Measurements from ENCODE around the gene HTR4. TPM values are rescaled to one million over a fixed set of nuclear protein-coding genes. Genes with fewer than 3 reads are reported as not detected.
"Not testable (repeated sequence)": the region's sequence is repeated elsewhere in the genome, so short reads cannot be mapped to it uniquely, and the experiment has no call there.

The HTR4 gene
- total RNA-seq, 4 donors from 2014 or later: 0.21 TPM; not detected in 3

- peaks cover 0 to 5% (median 1%) of the 10 kb centered on the region in 4 donors for H3K9me3 ChIP-seq
- TF ChIP-seq EP300 (IDR thresholded peaks at IDR 0.05): no peak
- TF ChIP-seq CTCF (IDR thresholded peaks at IDR 0.05): no peak
- TF ChIP-seq POLR2A (IDR thresholded peaks at IDR 0.05): no peak
- no peak for DNase-seq (ENCODE audit: low spot score in 2 of 2)
- no peaks in the 10 kb centered on the region for H3K36me3 ChIP-seq
- H3K4me3 ChIP-seq: no peak overlapping the region
- no peak overlapping the region for H3K27ac ChIP-seq
- peaks cover 0 to 16% (median 4%) of the 10 kb centered on the region in 4 donors for H3K4me1 ChIP-seq
- no peaks in the 10 kb centered on the region for H3K27me3 ChIP-seq
- WGBS, 2 donors: 86 to 88% methylated on average over 1 of the region's 1 CpG
Measured at GRCh38 chr5:148540647-148541046, 113.7 kb downstream of the HTR4 start.

GRCh38 chr5:148539851-148540250 lies 114.5 kb downstream of the HTR4 start:
- peaks cover 0 to 5% (median 1%) of the 10 kb centered on the region in 4 donors for H3K9me3 ChIP-seq
- no peak for DNase-seq (ENCODE audit: low spot score in 2 of 2)
- no peaks in the 10 kb centered on the region for H3K36me3 ChIP-seq
- peaks cover 0 to 14% (median 4%) of the 10 kb centered on the region in 4 donors for H3K4me1 ChIP-seq
- no peak overlapping the region for H3K4me3 ChIP-seq
- 87 to 90% methylated on average over 6 of the region's 6 CpGs for WGBS, 2 donors
- TF ChIP-seq CTCF (IDR thresholded peaks at IDR 0.05): no peak
- no peak for TF ChIP-seq POLR2A (IDR thresholded peaks at IDR 0.05)
- no peak for TF ChIP-seq EP300 (IDR thresholded peaks at IDR 0.05)
- no peak overlapping the region for H3K27ac ChIP-seq
- no peaks in the 10 kb centered on the region for H3K27me3 ChIP-seq

- Histone ChIP-seq H3K9me3 (peaks cover 0 to 20% (median 3%) of the 10 kb centered on the region in 4 donors), H3K27me3 (no peaks in the 10 kb centered on the region), H3K4me1 (no peaks in the 10 kb centered on the region), H3K36me3 (no peaks in the 10 kb centered on the region), H3K4me3 (no peak overlapping the region), H3K27ac (no peak overlapping the region)
- WGBS, 2 donors: 73 to 76% methylated on average over 1 of the region's 1 CpG
- no peak for DNase-seq (ENCODE audit: low spot score in 2 of 2)
- TF ChIP-seq EP300 (IDR thresholded peaks at IDR 0.05): no peak
- TF ChIP-seq CTCF (IDR thresholded peaks at IDR 0.05): no peak
- no peak for TF ChIP-seq POLR2A (IDR thresholded peaks at IDR 0.05)
Measured at GRCh38 chr5:148535190-148535589, 119.1 kb downstream of the HTR4 start.

GRCh38 chr5:148532969-148533670 lies 121.2 kb downstream of the HTR4 start:
- no peaks in the 10 kb centered on the region for H3K36me3 ChIP-seq
- H3K27ac ChIP-seq: no peak overlapping the region
- H3K4me3 ChIP-seq: no peak overlapping the region
- WGBS, 2 donors: 62 to 69% methylated on average over 5 of the region's 5 CpGs
- TF ChIP-seq POLR2A (IDR thresholded peaks at IDR 0.05) (no peak), CTCF (IDR thresholded peaks at IDR 0.05) (no peak), EP300 (IDR thresholded peaks at IDR 0.05) (no peak)
- no peaks in the 10 kb centered on the region for H3K4me1 ChIP-seq
- no peaks in the 10 kb centered on the region for H3K27me3 ChIP-seq
- no peak for DNase-seq (ENCODE audit: low spot score in 2 of 2)
- peaks cover 0 to 34% (median 0%) of the 10 kb centered on the region in 4 donors for H3K9me3 ChIP-seq

GRCh38 chr5:148529450-148529849 lies 124.9 kb downstream of the HTR4 start:
- H3K27me3 ChIP-seq; H3K27ac ChIP-seq; H3K36me3 ChIP-seq; H3K4me1 ChIP-seq; H3K4me3 ChIP-seq; DNase-seq (ENCODE audit: low spot score in 2 of 2): not testable (repeated sequence)
- 92 to 100% methylated on average over 2 of the region's 2 CpGs for WGBS, 2 donors
- H3K9me3 ChIP-seq: peaks cover 0 to 32% (median 0%) of the 10 kb centered on the region in 4 donors

All from tibial nerve (tissue), 4 donors.